GM21576 (cell line): ENCODE measurements around the gene SELENOI.

Source experiments
- ATAC-seq: cut with Tn5 transposase; IDR thresholded peaks from one replicate; pipeline ENCODE4 v1.9.1; 2021; ENCODE audit warnings: mild to moderate bottlenecking, moderate library complexity; ENCODE audit not compliant: unreplicated experiment

Gene SELENOI

GRCh38 chr2:26401739-26402541 is 56.0 kb downstream of the SELENOI start, which contains the start of gene DRC1:
Gene DRC1, plus strand, starts transcription at chr2:26401920. Its CDS starts 70 bp downstream, at chr2:26401990.
- ATAC-seq = no peak

- no peak for ATAC-seq
Measured at GRCh38 chr2:26407526-26407925, 61.6 kb downstream of the SELENOI start.

DNA sequence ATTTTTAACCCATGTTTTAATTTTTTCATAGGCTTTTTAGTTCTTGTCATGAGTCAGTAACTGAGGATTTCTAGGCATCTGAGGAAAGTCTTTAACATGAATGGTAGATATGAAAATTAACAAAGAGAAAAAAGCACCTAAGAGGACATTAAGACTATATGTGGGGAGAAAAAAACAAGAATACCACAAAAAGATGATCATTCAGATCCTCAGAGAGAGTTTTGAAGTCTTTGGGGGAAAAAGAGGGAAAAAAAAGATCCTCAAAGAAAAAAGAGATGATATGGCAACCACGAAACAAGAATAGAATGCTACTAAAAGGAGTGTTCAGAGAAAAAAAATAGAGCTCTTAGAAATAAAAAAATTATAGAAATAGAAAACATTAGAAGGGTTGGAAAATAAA is 63.8 kb downstream of the SELENOI start:
- no peak for ATAC-seq

DNA sequence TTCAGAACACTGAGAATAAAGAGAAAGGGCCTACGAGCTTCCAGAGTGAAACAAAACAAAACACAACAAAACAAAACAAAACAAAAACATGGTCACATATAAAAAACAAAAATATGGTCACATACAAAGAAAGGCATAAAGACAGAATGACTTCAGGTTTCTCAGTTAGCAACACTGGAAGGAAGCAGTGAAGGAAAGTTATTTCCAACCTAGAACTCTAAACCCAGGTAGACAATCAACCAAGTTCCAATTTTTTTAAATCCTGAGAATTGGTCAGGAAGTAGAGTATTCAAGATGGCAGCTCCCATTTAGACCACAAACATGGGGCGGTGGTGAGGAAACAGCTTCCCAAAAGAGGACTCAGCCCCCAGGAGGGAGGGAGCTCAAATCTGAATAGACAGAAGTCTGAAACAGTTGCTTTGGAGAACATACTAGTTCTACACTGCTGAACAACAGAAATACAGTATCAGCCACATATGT is 64.9 kb downstream of the SELENOI start:
- ATAC-seq = no peak

- no peak for ATAC-seq
Measured at GRCh38 chr2:26411419-26411818, 65.5 kb downstream of the SELENOI start.

DNA sequence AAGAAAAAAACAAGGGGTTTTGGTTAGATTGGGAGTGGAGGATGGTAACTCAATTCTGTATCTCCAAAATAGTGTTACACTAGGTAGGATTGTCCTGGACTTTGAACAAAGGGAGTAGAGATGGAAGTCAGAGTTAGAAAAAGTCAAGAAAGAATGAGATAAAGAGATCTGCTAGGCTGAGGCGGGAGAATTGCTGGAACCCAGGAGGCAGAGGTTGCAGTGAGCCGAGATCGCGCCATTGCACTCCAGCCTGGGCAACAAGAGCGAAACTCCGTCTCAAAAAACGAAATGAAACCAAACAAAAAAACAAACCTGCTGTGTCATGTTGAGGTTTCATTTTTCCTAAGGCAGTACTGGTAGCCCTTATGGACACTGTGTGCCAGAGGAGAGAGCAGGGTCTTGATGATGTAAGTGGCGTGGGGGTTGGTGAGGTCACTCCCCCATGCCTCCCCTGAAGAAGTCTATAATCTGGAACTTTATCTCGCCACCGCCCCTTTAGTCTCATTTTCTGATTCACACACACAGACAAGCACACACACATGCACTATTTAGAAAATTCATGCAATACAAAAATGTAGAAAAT is 66.2 kb downstream of the SELENOI start:
- no peak for ATAC-seq

DNA sequence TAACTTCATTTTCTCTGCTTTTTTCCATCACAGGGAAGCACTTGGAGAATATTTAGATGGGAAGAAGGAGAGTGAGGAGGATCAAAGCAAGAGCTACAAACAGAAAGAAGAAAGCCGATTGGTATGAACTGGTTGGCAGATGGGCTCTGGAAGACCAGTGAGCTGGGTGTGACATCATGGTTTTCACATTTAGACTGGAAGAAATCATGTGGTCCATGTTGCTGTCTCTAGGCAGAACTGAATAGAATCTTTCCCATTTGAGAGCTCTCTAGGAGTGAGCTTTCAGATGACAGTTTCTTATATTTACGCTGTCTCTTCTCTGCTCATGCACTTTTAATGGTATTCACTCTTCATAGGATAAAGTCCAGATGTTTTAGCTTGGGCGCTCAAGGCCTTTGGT is 68.4 kb downstream of the SELENOI start:
- ATAC-seq = no peak

DNA sequence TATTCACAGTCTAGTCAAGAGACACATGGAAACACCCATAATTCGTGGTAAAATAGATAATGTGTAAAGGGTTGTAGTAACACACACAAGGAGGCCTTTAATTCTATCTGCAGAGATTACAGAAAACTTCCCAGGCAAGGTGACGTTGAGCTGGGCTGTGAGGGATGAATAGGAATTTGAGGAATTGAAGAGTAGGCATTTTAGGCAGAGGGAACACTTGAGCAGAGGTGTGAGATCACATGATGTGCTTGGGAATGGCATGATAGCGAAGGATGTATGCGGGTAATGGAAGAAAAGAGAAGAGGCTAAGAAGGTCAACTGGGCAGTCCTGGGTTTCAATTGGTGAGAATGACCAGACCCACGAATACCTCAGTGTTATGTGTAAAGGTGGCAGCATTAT is 76.0 kb downstream of the SELENOI start:
- ATAC-seq = no peak

DNA sequence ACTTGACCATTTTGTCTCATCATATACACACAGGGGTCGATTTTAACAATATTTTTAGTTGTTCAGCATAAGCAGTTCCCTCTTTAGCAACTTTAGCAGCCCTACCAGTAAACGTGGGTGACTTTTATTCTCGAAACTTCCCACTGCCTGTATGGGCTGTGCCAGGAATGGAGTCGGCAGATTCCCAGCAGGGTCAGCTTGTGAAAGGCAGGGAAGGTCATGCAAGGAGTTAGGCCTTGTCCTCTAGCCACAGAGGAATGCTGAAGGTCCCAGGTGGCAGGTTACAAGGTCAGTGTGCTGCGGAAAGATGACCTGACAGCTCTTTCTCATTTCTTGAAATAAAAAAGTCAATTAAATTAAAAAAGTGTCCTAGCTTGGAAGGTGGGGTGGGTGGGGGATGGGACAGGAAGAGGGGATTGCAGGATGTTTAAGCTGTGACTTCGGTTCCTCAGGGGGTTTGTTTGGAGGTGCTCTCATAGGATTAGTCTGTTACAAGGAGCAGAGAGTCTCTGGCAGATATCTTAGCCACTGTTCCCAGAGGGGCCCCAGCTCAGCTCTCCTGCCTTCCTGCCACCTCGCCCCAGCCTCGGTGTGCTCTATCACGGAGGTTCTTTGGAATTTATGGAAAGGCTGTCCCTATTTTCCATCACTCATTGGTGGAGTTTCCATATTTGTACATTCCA is 77.1 kb downstream of the SELENOI start:
- ATAC-seq = no peak

GRCh38 chr2:26423750-26424149 is 77.8 kb downstream of the SELENOI start:
- no peak for ATAC-seq

DNA sequence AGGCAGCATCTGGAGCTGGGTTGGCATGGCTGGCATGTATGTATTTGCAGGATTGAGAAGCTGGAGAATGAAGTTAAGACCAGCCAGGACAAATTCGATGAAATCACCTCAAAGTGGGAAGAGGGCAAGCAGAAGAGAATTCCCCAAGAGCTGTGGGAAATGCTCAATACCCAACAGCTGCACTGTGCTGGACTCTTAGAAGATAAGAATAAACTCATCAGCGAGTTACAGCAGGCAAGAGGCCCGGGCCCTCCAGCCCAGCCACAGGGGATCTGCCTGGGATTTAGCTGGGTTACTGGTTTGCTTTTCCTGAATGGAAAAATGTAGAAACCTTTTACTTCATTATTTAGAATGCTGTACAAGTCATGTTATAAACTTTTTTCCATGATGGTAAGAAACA is 78.3 kb downstream of the SELENOI start:
- ATAC-seq = no peak

DNA sequence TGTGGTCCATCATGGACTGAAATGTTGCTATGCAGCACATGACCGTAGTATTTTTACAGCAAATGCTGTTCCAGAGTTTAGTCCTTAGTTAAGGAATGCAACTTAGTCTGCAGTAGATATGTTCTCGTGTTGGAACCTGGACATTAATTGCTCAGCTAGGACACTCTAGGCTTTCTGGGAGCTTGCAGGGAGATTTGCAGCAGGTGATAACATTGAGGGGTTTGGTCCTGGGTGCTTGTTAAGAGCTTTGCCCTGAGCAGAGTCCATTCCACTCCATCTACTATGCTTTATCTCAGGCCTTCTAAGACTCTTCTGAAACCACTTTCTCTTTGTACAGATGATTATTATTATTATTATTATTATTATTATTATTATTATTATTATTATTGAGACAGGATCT is 82.9 kb downstream of the SELENOI start:
- ATAC-seq = no peak

GRCh38 chr2:26429779-26430578 is 84.0 kb downstream of the SELENOI start:
- ATAC-seq = no peak

DNA sequence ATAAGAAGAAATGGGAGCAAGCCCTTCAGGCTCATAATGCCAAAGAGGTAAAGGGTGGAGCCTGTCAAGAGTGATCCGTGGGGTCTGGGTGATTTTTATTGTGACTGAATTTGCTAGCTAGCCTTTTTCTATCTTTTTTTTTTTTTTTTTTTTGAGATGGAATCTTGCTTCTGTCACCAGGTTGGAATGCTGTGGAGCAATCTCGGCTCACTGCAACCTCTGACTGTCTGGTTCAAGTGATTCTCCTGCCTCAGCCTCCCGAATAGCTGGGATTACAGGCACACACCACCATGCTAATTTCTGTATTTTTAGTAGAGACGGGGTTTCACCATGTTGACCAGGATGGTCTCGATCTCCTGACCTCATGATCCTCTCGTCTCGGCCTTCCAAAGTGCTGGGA is 84.9 kb downstream of the SELENOI start:
- no peak for ATAC-seq

DNA sequence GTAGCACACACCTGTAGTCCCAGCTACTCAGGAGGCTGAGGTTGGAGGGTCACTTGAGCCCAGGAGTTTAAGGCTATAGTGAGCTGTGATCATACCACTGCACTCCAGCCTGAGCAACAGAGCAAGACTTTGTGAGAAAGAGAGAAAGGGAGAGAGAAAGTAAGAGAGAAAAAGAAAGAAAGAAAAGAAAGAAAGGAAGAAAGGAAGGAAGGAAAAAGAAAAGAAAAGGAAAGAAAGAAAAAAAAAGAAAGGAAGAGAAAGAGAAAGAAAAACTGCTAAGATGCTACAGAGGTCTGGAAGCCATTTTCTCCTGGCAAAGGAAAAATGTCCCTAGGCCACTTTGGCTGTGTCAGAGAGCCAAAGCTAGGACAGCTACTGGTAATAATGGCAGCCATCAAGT is 86.4 kb downstream of the SELENOI start:
- no peak for ATAC-seq

GRCh38 chr2:26432859-26433258 is 86.9 kb downstream of the SELENOI start:
- no peak for ATAC-seq

- no peak for ATAC-seq
Measured at GRCh38 chr2:26435106-26435505, 89.2 kb downstream of the SELENOI start.

DNA sequence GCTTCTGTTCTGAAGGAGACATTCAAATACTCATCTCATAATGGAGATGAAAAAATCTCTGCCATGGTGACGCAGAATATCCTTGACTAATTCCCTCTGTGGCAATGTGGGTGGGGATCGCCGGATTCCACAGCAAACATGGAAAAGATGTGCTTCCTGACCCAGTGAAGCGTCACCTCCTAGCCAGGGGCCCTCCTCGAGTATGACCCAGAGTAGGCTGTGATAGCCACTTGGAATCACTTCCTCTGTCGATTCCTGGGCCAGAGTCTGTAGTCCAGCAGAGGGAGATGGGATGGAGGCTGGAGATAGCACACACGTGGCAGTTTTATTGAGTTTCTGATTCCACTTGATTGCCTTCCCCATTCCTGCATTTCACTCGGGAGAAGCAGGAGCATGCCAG is 92.6 kb downstream of the SELENOI start:
- ATAC-seq = no peak

- no peak for ATAC-seq
Measured at GRCh38 chr2:26438926-26439325, 93.0 kb downstream of the SELENOI start.

DNA sequence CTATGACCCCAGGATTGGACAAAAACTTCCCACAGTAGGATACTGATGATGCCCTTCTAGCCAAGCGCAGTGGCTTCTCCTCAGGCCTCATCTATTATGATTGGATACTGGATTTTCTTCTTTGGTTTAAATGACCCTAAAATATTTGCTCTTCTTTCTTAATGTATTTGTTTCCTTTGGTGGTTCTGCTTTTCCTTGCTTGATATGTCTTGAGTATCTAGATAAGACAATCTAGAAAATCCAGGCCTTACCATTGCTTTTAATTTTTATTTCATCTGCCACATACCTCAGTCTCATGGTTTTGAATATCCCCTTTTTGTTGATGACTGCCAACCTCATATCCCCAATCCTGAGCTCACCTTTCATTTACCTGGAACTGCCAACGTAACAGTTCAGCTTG is 96.4 kb downstream of the SELENOI start:
- no peak for ATAC-seq

- no peak for ATAC-seq
Measured at GRCh38 chr2:26442707-26443106, 96.8 kb downstream of the SELENOI start.
